ENCODE results near the gene ERN1. TPM values are rescaled to one million over a fixed set of nuclear protein-coding genes. Genes with fewer than 3 reads are reported as not detected.

The ERN1 gene
- total RNA-seq, 1 donor from 2014 or later: 9.3 TPM

DNA sequence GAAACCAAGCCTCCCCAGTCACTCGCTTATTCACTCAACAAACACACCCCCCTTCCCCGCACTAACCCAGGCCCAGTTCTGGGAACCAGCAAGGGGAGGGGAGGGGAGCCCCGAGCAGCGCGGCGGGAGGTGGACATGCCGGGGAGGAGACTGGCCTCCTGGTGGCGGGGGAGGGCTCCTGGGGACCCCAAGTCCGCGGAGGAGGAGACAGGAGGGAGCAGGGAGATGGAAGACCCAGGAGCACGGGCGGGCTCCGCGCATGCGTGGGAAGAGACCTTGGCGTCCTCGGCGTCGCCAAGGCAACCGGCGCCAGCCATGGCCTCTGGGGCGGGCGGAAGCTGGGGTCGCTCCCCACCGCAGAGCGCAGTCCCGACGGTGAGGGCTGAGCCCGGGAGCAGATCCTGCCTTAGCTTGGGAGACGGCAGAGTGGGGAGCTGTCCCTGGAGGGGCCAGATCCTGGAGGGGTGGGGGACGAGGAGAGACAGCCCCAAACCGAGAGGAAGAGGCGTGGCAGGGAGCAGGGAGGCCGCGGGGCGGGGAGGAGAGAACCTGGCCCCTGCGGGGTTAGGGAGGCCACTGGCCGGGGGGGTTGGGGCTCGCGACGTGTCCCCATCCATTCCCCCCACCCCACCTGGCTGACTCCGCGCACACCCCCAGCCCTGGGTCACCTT is 131.8 kb downstream of the ERN1 start, which contains the start of gene PRR29:
PRR29 (plus strand) TSS at position 302 of the 671 bp plus-strand sequence; CDS start at position 316, 14 bp downstream.
- TF ChIP-seq, protein P1, sequence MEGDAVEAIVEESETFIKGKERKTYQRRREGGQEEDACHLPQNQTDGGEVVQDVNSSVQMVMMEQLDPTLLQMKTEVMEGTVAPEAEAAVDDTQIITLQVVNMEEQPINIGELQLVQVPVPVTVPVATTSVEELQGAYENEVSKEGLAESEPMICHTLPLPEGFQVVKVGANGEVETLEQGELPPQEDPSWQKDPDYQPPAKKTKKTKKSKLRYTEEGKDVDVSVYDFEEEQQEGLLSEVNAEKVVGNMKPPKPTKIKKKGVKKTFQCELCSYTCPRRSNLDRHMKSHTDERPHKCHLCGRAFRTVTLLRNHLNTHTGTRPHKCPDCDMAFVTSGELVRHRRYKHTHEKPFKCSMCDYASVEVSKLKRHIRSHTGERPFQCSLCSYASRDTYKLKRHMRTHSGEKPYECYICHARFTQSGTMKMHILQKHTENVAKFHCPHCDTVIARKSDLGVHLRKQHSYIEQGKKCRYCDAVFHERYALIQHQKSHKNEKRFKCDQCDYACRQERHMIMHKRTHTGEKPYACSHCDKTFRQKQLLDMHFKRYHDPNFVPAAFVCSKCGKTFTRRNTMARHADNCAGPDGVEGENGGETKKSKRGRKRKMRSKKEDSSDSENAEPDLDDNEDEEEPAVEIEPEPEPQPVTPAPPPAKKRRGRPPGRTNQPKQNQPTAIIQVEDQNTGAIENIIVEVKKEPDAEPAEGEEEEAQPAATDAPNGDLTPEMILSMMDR (IDR thresholded peaks at IDR 0.05; ENCODE audit: borderline replicate concordance): no peak
- intact Hi-C loops (cut with micrococcal nuclease): no loop called here
- peak; percentile 67 for DNase-seq
- peaks cover 47% of the 10 kb centered on the region for H3K4me1 ChIP-seq
- no peaks in the 10 kb centered on the region for H3K9me3 ChIP-seq (replicated peaks)
- peak within 1 kb of the TSS; percentile 72 for H3K4me3 ChIP-seq
- H3K27ac ChIP-seq (replicated peaks): peak within 1 kb of the TSS; percentile 68
- no peaks in the 10 kb centered on the region for H3K36me3 ChIP-seq
- H3K27me3 ChIP-seq (ENCODE audit: low read depth): peaks cover 39% of the 10 kb centered on the region

DNA sequence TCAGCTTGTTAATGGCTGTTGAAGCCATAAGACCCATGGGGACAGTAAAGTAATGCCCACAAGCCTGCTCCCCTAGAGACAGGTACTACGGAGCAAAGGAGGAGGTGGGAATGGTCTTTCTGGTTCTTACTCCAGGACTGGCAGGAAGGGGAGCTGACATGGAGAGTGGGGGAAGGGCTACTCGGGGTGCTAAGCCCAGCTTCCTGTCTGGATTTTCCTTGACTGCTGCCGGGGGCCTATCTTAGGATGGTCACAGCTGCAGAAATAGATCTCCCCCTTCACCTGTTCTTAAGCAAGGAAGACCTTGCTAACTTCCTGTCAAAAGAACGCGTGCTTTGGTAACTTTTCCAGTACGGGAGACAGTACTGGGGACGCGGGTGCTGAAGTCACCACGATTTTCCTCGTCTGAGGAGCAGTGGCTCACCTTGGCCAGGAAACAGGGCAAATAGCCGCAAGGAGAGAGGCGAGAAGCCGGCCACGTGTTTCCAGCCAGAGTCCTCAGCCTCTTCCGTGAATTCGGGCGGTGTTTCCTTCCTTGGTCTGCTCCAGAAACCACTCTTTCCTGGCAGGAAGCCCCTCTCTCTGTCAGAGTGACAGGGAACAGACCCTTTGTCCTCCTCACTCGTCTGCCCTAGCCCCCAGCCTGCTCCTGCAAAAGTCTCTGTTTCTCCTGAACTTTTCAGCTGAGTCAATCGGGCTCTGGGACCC is 132.4 kb downstream of the ERN1 start:
- no peak for DNase-seq
- Histone ChIP-seq H3K4me1 (peaks cover 40% of the 10 kb centered on the region), H3K27me3 (ENCODE audit: low read depth) (peaks cover 39% of the 10 kb centered on the region), H3K9me3 (replicated peaks) (no peaks in the 10 kb centered on the region), H3K27ac (replicated peaks) (peak overlapping the region; percentile 68), H3K36me3 (no peaks in the 10 kb centered on the region), H3K4me3 (peak overlapping the region; percentile 72)
- intact Hi-C loops (cut with micrococcal nuclease): no loop called here
- TF ChIP-seq, protein P1 (IDR thresholded peaks at IDR 0.05; ENCODE audit: borderline replicate concordance): no peak

DNA sequence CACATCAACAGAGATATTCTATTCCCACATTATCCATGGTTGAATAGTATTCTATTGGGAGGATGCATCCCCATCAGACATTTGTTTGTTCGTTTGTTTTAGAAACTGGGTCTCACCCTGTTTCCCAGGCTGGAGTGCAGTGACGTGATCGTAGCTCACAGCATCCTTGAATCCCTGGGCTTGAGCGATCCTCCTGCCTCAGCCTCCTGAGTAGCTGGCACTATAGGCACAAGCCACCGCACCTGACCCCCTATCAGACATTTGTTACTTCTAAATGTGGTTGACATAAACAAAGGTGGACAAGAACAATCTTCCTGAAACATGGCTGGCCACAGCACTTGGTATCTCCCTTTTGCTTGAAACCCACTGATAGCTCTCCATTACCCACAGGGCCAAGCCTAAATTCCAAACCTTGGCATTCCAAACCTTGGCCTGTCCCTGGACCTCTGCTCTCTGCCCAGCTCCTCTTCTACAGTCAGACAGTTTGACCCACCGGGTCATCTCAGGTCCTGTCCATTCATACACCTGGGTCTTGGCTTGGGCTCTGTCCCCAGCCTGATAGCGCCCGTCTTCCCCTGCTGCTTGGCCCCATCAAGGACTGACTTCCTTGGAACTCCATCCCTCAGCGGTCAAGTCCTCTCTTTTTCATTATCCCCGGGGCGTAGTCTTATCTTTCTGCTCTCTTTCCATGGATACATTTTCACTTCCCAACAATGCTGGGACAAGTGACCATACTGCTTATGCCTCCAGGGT is 133.3 kb downstream of the ERN1 start:
- no peak overlapping the region for H3K27ac ChIP-seq (replicated peaks)
- H3K27me3 ChIP-seq (ENCODE audit: low read depth): peaks cover 47% of the 10 kb centered on the region
- H3K36me3 ChIP-seq: no peaks in the 10 kb centered on the region
- no peaks in the 10 kb centered on the region for H3K9me3 ChIP-seq (replicated peaks)
- peak; percentile 1 for DNase-seq
- no peak overlapping the region for H3K4me3 ChIP-seq
- TF ChIP-seq, protein P1 (IDR thresholded peaks at IDR 0.05; ENCODE audit: borderline replicate concordance): no peak
- H3K4me1 ChIP-seq: peaks cover 32% of the 10 kb centered on the region
- intact Hi-C loops (cut with micrococcal nuclease): no loop called here

DNA sequence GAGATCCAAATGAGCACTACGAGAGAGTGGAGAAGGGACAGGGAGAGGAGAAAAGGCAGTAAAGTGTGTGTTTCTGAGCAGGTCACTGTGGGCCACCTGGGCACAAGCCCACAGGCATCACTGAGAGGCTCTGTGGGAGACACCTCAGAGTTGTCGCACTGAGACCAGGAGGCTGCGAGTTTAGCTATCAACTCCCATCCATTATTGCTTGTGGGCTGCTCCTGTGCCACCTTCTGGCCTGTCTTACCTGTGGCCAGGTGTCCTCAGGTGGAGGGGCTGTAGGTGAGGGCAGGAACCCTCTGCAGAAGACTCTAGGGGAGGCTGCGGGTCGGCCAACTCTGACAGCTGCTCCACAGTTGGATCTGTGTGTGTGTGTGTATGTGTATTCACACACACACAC is 134.3 kb downstream of the ERN1 start:
- Histone ChIP-seq H3K36me3 (no peaks in the 10 kb centered on the region), H3K4me1 (peaks cover 26% of the 10 kb centered on the region), H3K4me3 (no peak overlapping the region), H3K27me3 (ENCODE audit: low read depth) (peaks cover 54% of the 10 kb centered on the region), H3K27ac (replicated peaks) (no peak overlapping the region), H3K9me3 (replicated peaks) (no peaks in the 10 kb centered on the region)
- intact Hi-C loops (cut with micrococcal nuclease): no loop called here
- TF ChIP-seq, protein P1 (IDR thresholded peaks at IDR 0.05; ENCODE audit: borderline replicate concordance): no peak
- DNase-seq: peak; percentile 3

DNA sequence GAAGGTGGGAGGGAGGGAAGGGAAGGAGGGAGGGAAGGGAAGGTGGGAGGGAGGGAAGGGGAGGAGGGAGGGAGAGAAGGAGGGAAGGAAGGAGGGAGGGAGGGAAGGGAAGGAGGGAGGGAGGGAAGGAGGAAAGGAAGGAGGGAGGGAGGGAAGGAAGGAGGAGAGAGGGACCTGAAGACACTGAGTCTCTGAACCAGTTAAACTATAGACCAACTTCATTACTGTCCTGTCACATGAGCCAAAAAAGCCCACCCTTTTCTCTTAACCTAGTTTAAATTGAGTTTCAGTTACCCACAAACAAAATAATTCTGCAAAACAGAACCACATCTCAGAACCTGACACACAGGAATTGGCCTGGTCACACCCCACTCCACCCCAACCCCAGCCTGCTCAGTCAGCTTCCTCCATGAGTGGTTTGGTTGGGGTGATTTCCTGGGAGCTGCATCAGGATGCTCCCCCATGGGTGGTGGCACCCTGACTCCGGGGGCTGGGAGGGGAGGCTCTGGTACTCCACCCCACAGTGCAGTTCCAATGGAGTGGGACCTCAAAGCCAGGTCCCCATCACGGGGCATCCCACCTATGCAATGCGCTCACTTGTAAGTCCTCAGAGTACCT is 136.5 kb downstream of the ERN1 start:
- peak; percentile 9 for DNase-seq
- Histone ChIP-seq H3K36me3 (no peaks in the 10 kb centered on the region), H3K4me3 (no peak overlapping the region), H3K4me1 (peaks cover 31% of the 10 kb centered on the region), H3K9me3 (replicated peaks) (no peaks in the 10 kb centered on the region), H3K27me3 (ENCODE audit: low read depth) (peaks cover 56% of the 10 kb centered on the region), H3K27ac (replicated peaks) (no peak overlapping the region)
- TF ChIP-seq, protein P1 (IDR thresholded peaks at IDR 0.05; ENCODE audit: borderline replicate concordance): no peak
- intact Hi-C loops (cut with micrococcal nuclease): no loop called here

Measured in left ventricle myocardium inferior (tissue), 1 donor.